ENCODE data around the gene MYG1. TPM values are rescaled to one million over a fixed set of nuclear protein-coding genes. Genes with fewer than 3 reads are reported as not detected.
A peak's percentile ranks its signal among the peaks of the same experiment; 100 is the strongest.

Gene MYG1
- total RNA-seq, 1 experiment from 2014 or later = 79.8 TPM

GRCh38 chr12:53300187-53300586, 692 bp downstream of the MYG1 start:
- peaks cover 36% of the 10 kb centered on the region for H3K4me1 Mint-ChIP-seq (ENCODE audit: insufficient read depth, unreplicated experiment)
- peaks cover 73% of the 10 kb centered on the region for H3K36me3 Mint-ChIP-seq (ENCODE audit: insufficient read depth, unreplicated experiment)
- no peak for DNase-seq (ENCODE audit: unreplicated experiment)
- TF ChIP-seq CTCF (IDR thresholded peaks at IDR 0.05; ENCODE audit: unreplicated experiment) = no peak
- no peaks in the 10 kb centered on the region for H3K9me3 Mint-ChIP-seq (ENCODE audit: unreplicated experiment)
- intact Hi-C loops (cut with micrococcal nuclease) = no loop called here
- CTCF ChIA-PET = interaction anchor here (0.9 to 5.3 kb wide), 2 partner anchors 21 to 89 kb away, joined by 3 to 32 read pairs; partner anchors contain the start of gene AAAS
- POLR2A ChIA-PET = interaction anchor here (0.7 to 5.8 kb wide), 8 partner anchors 20 to 251 kb away, joined by 3 to 79 read pairs (median 3); partner anchors contain the start of genes AAAS, PRR13 and TARBP2
- peak overlapping the region; percentile 92 for H3K27ac Mint-ChIP-seq (ENCODE audit: low read depth, unreplicated experiment)
- H3K27me3 Mint-ChIP-seq (ENCODE audit: insufficient read depth, unreplicated experiment) = no peaks in the 10 kb centered on the region
- peak overlapping the region; percentile 82 for H3K4me3 Mint-ChIP-seq (ENCODE audit: unreplicated experiment)
- BruUV-seq (replicated peaks) = no TSS peak

- Mint-ChIP-seq H3K9me3 (ENCODE audit: unreplicated experiment) (no peaks in the 10 kb centered on the region), H3K4me1 (ENCODE audit: insufficient read depth, unreplicated experiment) (peaks cover 29% of the 10 kb centered on the region), H3K27me3 (ENCODE audit: insufficient read depth, unreplicated experiment) (no peaks in the 10 kb centered on the region), H3K4me3 (ENCODE audit: unreplicated experiment) (no peak overlapping the region), H3K36me3 (ENCODE audit: insufficient read depth, unreplicated experiment) (peaks cover 62% of the 10 kb centered on the region), H3K27ac (ENCODE audit: low read depth, unreplicated experiment) (peak overlapping the region; percentile 72)
- DNase-seq (ENCODE audit: unreplicated experiment) = no peak
- TF ChIP-seq CTCF (IDR thresholded peaks at IDR 0.05; ENCODE audit: unreplicated experiment) = no peak
- POLR2A ChIA-PET = interaction anchor here (1.2 to 5.8 kb wide), 3 partner anchors 18 to 127 kb away, joined by 3 to 79 read pairs (median 3); partner anchors contain the start of gene AAAS
- BruUV-seq (replicated peaks) = no TSS peak
- CTCF ChIA-PET = interaction anchor here (1.0 to 5.3 kb wide), 2 partner anchors 18 to 91 kb away, joined by 4 to 32 read pairs; partner anchors contain the start of gene AAAS
- intact Hi-C loops (cut with micrococcal nuclease) = no loop called here
Observed at GRCh38 chr12:53302903-53303302, 3.4 kb downstream of the MYG1 start.

GRCh38 chr12:53306826-53307225, 7.3 kb downstream of the MYG1 start:
- H3K27ac Mint-ChIP-seq (ENCODE audit: low read depth, unreplicated experiment) = no peak overlapping the region
- intact Hi-C loops (cut with micrococcal nuclease) = no loop called here
- no TSS peak for BruUV-seq (replicated peaks)
- DNase-seq (ENCODE audit: unreplicated experiment) = no peak
- H3K4me3 Mint-ChIP-seq (ENCODE audit: unreplicated experiment) = no peak overlapping the region
- no peaks in the 10 kb centered on the region for H3K9me3 Mint-ChIP-seq (ENCODE audit: unreplicated experiment)
- TF ChIP-seq CTCF (IDR thresholded peaks at IDR 0.05; ENCODE audit: unreplicated experiment) = no peak
- H3K36me3 Mint-ChIP-seq (ENCODE audit: insufficient read depth, unreplicated experiment) = peaks cover 47% of the 10 kb centered on the region
- POLR2A ChIA-PET = no interaction called here
- CTCF ChIA-PET = no interaction called here
- H3K4me1 Mint-ChIP-seq (ENCODE audit: insufficient read depth, unreplicated experiment) = peaks cover 8% of the 10 kb centered on the region
- no peaks in the 10 kb centered on the region for H3K27me3 Mint-ChIP-seq (ENCODE audit: insufficient read depth, unreplicated experiment)

- no peak overlapping the region for H3K4me3 Mint-ChIP-seq (ENCODE audit: unreplicated experiment)
- intact Hi-C loops (cut with micrococcal nuclease) = no loop called here
- no TSS peak for BruUV-seq (replicated peaks)
- H3K36me3 Mint-ChIP-seq (ENCODE audit: insufficient read depth, unreplicated experiment) = peaks cover 36% of the 10 kb centered on the region
- DNase-seq (ENCODE audit: unreplicated experiment) = no peak
- no peak for TF ChIP-seq CTCF (IDR thresholded peaks at IDR 0.05; ENCODE audit: unreplicated experiment)
- no peaks in the 10 kb centered on the region for H3K4me1 Mint-ChIP-seq (ENCODE audit: insufficient read depth, unreplicated experiment)
- H3K27ac Mint-ChIP-seq (ENCODE audit: low read depth, unreplicated experiment) = peak overlapping the region; percentile 86
- H3K9me3 Mint-ChIP-seq (ENCODE audit: unreplicated experiment) = no peaks in the 10 kb centered on the region
- POLR2A ChIA-PET = interaction anchor here (0.6 to 1.6 kb wide), 4 partner anchors 9 to 209 kb away, joined by 3 to 10 read pairs (median 4); partner anchors contain the start of genes AAAS and MYG1
- CTCF ChIA-PET = interaction anchor here (1.1 to 4.8 kb wide), 2 partner anchors 12 to 44 kb away, joined by 4 to 38 read pairs; partner anchors contain the start of gene AAAS
- no peaks in the 10 kb centered on the region for H3K27me3 Mint-ChIP-seq (ENCODE audit: insufficient read depth, unreplicated experiment)
Observed at GRCh38 chr12:53308276-53308675, 8.8 kb downstream of the MYG1 start.

All from MCF 10A (cell line).